Measurements from ENCODE around the gene PDE6A. TPM values are rescaled to one million over a fixed set of nuclear protein-coding genes. Genes with fewer than 3 reads are reported as not detected.

Gene PDE6A
- total RNA-seq, 1 experiment from 2014 or later, result 0.42 TPM

- peaks cover 14% of the 10 kb centered on the region for H3K36me3 Mint-ChIP-seq (ENCODE audit: insufficient read depth, unreplicated experiment)
- POLR2A ChIA-PET, result interaction anchor here (0.8 kb wide), 1 partner anchor 92 kb away, joined by 4 read pairs; no protein-coding TSS in a partner anchor
- intact Hi-C loops (cut with micrococcal nuclease), result loop anchor here (5.0 kb wide), 1 partner anchor 443 kb away; no protein-coding TSS in a partner anchor
- BruUV-seq (replicated peaks), result no TSS peak
- CTCF ChIA-PET, result interaction anchor here (0.6 to 42.7 kb wide), 8 partner anchors 9 to 188 kb away, joined by 4 to 1621 read pairs (median 27); partner anchors contain the start of genes PDE6A and SLC26A2
- H3K4me1 Mint-ChIP-seq (ENCODE audit: insufficient read depth, unreplicated experiment), result peaks cover 13% of the 10 kb centered on the region
- no peak overlapping the region for H3K4me3 Mint-ChIP-seq (ENCODE audit: unreplicated experiment)
- no peaks in the 10 kb centered on the region for H3K27me3 Mint-ChIP-seq (ENCODE audit: insufficient read depth, unreplicated experiment)
- no peak overlapping the region for H3K27ac Mint-ChIP-seq (ENCODE audit: low read depth, unreplicated experiment)
- DNase-seq (ENCODE audit: unreplicated experiment), result no peak
- TF ChIP-seq CTCF (IDR thresholded peaks at IDR 0.05; ENCODE audit: unreplicated experiment), result no peak
- no peaks in the 10 kb centered on the region for H3K9me3 Mint-ChIP-seq (ENCODE audit: unreplicated experiment)
Measured at GRCh38 chr5:149824846-149825245, 119.7 kb downstream of the PDE6A start.

- BruUV-seq (replicated peaks), result no TSS peak
- no peak overlapping the region for H3K27ac Mint-ChIP-seq (ENCODE audit: low read depth, unreplicated experiment)
- ChIA-PET POLR2A (interaction anchor here (1.1 kb wide), 1 partner anchor 184 kb away, joined by 5 read pairs; no protein-coding TSS in a partner anchor), CTCF (interaction anchor here (0.6 to 34.3 kb wide), 8 partner anchors 10 to 187 kb away, joined by 4 to 845 read pairs (median 12); no protein-coding TSS in a partner anchor)
- intact Hi-C loops (cut with micrococcal nuclease), result no loop called here
- no peak for DNase-seq (ENCODE audit: unreplicated experiment)
- no peak overlapping the region for H3K4me3 Mint-ChIP-seq (ENCODE audit: unreplicated experiment)
- TF ChIP-seq CTCF (IDR thresholded peaks at IDR 0.05; ENCODE audit: unreplicated experiment), result no peak
- H3K4me1 Mint-ChIP-seq (ENCODE audit: insufficient read depth, unreplicated experiment), result peaks cover 13% of the 10 kb centered on the region
- H3K27me3 Mint-ChIP-seq (ENCODE audit: insufficient read depth, unreplicated experiment), result no peaks in the 10 kb centered on the region
- no peaks in the 10 kb centered on the region for H3K9me3 Mint-ChIP-seq (ENCODE audit: unreplicated experiment)
- H3K36me3 Mint-ChIP-seq (ENCODE audit: insufficient read depth, unreplicated experiment), result peaks cover 8% of the 10 kb centered on the region
Measured at GRCh38 chr5:149824120-149824519, 120.5 kb downstream of the PDE6A start.

- peaks cover 6% of the 10 kb centered on the region for H3K36me3 Mint-ChIP-seq (ENCODE audit: insufficient read depth, unreplicated experiment)
- ChIA-PET CTCF (interaction anchor here (0.7 to 4.7 kb wide), 13 partner anchors 8 to 507 kb away, joined by 3 to 29 read pairs (median 6); partner anchors contain the start of gene PPARGC1B), POLR2A (interaction anchor here (0.9 to 1.1 kb wide), 2 partner anchors 9 to 183 kb away, joined by 3 to 5 read pairs; no protein-coding TSS in a partner anchor)
- no TSS peak for BruUV-seq (replicated peaks)
- peaks cover 8% of the 10 kb centered on the region for H3K4me1 Mint-ChIP-seq (ENCODE audit: insufficient read depth, unreplicated experiment)
- no peaks in the 10 kb centered on the region for H3K9me3 Mint-ChIP-seq (ENCODE audit: unreplicated experiment)
- H3K27ac Mint-ChIP-seq (ENCODE audit: low read depth, unreplicated experiment), result no peak overlapping the region
- no peaks in the 10 kb centered on the region for H3K27me3 Mint-ChIP-seq (ENCODE audit: insufficient read depth, unreplicated experiment)
- no peak overlapping the region for H3K4me3 Mint-ChIP-seq (ENCODE audit: unreplicated experiment)
- intact Hi-C loops (cut with micrococcal nuclease), result no loop called here
- no peak for TF ChIP-seq CTCF (IDR thresholded peaks at IDR 0.05; ENCODE audit: unreplicated experiment)
- no peak for DNase-seq (ENCODE audit: unreplicated experiment)
Measured at GRCh38 chr5:149823375-149823774, 121.2 kb downstream of the PDE6A start.

GRCh38 chr5:149822301-149822700 lies 122.3 kb downstream of the PDE6A start:
- no peaks in the 10 kb centered on the region for H3K9me3 Mint-ChIP-seq (ENCODE audit: unreplicated experiment)
- TF ChIP-seq CTCF (IDR thresholded peaks at IDR 0.05; ENCODE audit: unreplicated experiment), result no peak
- no TSS peak for BruUV-seq (replicated peaks)
- H3K27ac Mint-ChIP-seq (ENCODE audit: low read depth, unreplicated experiment), result no peak overlapping the region
- intact Hi-C loops (cut with micrococcal nuclease), result no loop called here
- H3K4me1 Mint-ChIP-seq (ENCODE audit: insufficient read depth, unreplicated experiment), result peaks cover 6% of the 10 kb centered on the region
- H3K36me3 Mint-ChIP-seq (ENCODE audit: insufficient read depth, unreplicated experiment), result peaks cover 6% of the 10 kb centered on the region
- DNase-seq (ENCODE audit: unreplicated experiment), result no peak
- H3K4me3 Mint-ChIP-seq (ENCODE audit: unreplicated experiment), result no peak overlapping the region
- ChIA-PET POLR2A (interaction anchor here (0.9 to 1.4 kb wide), 2 partner anchors 8 to 186 kb away, joined by 3 to 5 read pairs; no protein-coding TSS in a partner anchor), CTCF (interaction anchor here (0.5 to 4.7 kb wide), 18 partner anchors 9 to 506 kb away, joined by 3 to 29 read pairs (median 6); partner anchors contain the start of gene PPARGC1B)
- no peaks in the 10 kb centered on the region for H3K27me3 Mint-ChIP-seq (ENCODE audit: insufficient read depth, unreplicated experiment)

Data from MCF 10A (cell line).